Transverse colon (tissue), 3 donors: Measurements from ENCODE around the gene ADD1.

Source experiments
- POLR2A ChIP-seq: fragments of 450-650 bp; IDR thresholded peaks from one replicate; pipeline ENCODE4 v1.6.1; 2016; ENCODE audit warnings: antibody characterized with exemption, mild to moderate bottlenecking, moderate library complexity
- TF ChIP-seq, protein P1 (sequence below), 5 experiments: fragments of 200-600 bp in 3 of 5; fragments of 450-650 bp in 2 of 5; sonication (generic) in 3 of 5; IDR thresholded peaks; 1 replicate in 2 of 5; 2 replicates in 3 of 5; pipeline ENCODE4 v1.5.1; 2016 to 2017; ENCODE audit warnings: antibody characterized with exemption in 5 of 5, inconsistent platforms in 3 of 5, mild to moderate bottlenecking in 2 of 5, moderate library complexity in 1 of 5

DNA sequence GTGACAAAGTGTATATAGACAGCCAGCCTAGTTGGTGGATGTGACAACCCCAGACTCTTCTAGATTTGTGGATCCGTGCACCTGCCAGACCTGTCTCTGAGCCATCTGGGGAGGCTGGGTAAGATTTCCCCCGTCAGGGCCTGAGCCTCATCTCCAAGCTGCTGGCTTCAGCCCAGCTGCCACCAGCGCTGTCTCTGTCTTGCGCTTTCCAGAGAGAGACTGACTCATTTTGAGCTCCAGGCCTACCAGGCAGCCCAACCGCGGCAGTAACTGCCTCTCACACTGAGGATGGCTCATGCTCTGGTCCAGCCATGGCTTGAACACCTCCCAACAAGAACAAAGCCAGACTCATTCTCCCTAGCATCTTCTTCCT lies 93.1 kb downstream of the ADD1 start:
- TF ChIP-seq POLR2A = no peak
- TF ChIP-seq, protein P1, sequence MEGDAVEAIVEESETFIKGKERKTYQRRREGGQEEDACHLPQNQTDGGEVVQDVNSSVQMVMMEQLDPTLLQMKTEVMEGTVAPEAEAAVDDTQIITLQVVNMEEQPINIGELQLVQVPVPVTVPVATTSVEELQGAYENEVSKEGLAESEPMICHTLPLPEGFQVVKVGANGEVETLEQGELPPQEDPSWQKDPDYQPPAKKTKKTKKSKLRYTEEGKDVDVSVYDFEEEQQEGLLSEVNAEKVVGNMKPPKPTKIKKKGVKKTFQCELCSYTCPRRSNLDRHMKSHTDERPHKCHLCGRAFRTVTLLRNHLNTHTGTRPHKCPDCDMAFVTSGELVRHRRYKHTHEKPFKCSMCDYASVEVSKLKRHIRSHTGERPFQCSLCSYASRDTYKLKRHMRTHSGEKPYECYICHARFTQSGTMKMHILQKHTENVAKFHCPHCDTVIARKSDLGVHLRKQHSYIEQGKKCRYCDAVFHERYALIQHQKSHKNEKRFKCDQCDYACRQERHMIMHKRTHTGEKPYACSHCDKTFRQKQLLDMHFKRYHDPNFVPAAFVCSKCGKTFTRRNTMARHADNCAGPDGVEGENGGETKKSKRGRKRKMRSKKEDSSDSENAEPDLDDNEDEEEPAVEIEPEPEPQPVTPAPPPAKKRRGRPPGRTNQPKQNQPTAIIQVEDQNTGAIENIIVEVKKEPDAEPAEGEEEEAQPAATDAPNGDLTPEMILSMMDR (IDR thresholded peaks at IDR 0.05) = no peak
